NCI-H146 (cell line): ENCODE measurements around the gene HABP2.

Source experiments
- DNase-seq: peaks from one replicate; lab custom pipeline; 2025; lab: John Stamatoyannopoulos, UW

Gene HABP2

GRCh38 chr10:113604572-113604971 is 51.7 kb downstream of the HABP2 start:
- no peak for DNase-seq

- DNase-seq = no peak
These were observed 52.6 kb downstream of the HABP2 start for GRCh38 chr10:113605268-113605978.

GRCh38 chr10:113609704-113610108 is 56.9 kb downstream of the HABP2 start:
- DNase-seq = no peak

- no peak for DNase-seq
These were observed 58.1 kb downstream of the HABP2 start for GRCh38 chr10:113610631-113611601.

GRCh38 chr10:113612154-113612553 is 59.3 kb downstream of the HABP2 start:
- no peak for DNase-seq

GRCh38 chr10:113613427-113613826 is 60.6 kb downstream of the HABP2 start:
- DNase-seq = no peak

- no peak for DNase-seq
These were observed 61.3 kb downstream of the HABP2 start for GRCh38 chr10:113613977-113614690.

- DNase-seq = peak; percentile 41
These were observed 63.6 kb downstream of the HABP2 start for GRCh38 chr10:113616244-113617074.

- DNase-seq = no peak
These were observed 64.2 kb downstream of the HABP2 start for GRCh38 chr10:113617086-113617485.

GRCh38 chr10:113618338-113618737 is 65.5 kb downstream of the HABP2 start:
- DNase-seq = no peak

- no peak for DNase-seq
These were observed 66.5 kb downstream of the HABP2 start for GRCh38 chr10:113619401-113619800.

- DNase-seq = peak; percentile 71
These were observed 67.7 kb downstream of the HABP2 start for GRCh38 chr10:113620511-113620910.

GRCh38 chr10:113620936-113621335 is 68.1 kb downstream of the HABP2 start:
- no peak for DNase-seq

GRCh38 chr10:113621799-113622198 is 68.9 kb downstream of the HABP2 start:
- DNase-seq = no peak

- no peak for DNase-seq
These were observed 70.0 kb downstream of the HABP2 start for GRCh38 chr10:113622831-113623230.

GRCh38 chr10:113625461-113626186 is 72.8 kb downstream of the HABP2 start:
- DNase-seq = no peak

GRCh38 chr10:113626809-113627355 is 74.0 kb downstream of the HABP2 start:
- no peak for DNase-seq

GRCh38 chr10:113627836-113628235 is 75.0 kb downstream of the HABP2 start:
- no peak for DNase-seq

- DNase-seq = no peak
These were observed 75.8 kb downstream of the HABP2 start for GRCh38 chr10:113628607-113629153.

GRCh38 chr10:113630929-113631533 is 78.2 kb downstream of the HABP2 start:
- DNase-seq = no peak
